ENCODE measurements around the gene TDG. TPM values are rescaled to one million over a fixed set of nuclear protein-coding genes. Genes with fewer than 3 reads are reported as not detected.

TDG gene
- total and polyA plus RNA-seq, 10 of the 15 experiments (the other 5 are each of a cell fraction or from before 2014, with no cell fraction given) = 29.7 to 68.8 (median 51.2) TPM

DNA sequence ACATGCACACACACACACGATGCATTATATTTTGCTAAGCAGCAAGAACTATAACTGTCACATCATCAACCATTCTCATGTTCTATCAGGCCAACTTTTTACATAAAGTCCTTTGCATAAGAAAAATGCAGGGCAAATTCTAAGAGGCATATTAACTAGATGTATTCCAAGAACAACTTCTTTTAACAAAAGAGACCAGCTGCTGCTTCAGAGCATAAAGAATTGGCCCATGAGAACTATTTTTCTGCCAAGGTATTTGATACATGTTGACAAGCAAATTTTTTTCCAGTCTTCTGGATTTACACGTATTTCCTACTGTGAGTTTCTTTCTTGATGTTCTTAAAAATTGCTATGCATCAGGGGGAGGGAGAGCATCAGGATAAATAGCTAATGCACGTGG is 57.1 kb downstream of the TDG start:
- no TSS peak for BruUV-seq (replicated peaks)
- Histone ChIP-seq H3K9ac (ENCODE audit: control insufficient read depth, insufficient read depth, low read length) (no peak overlapping the region), H3K79me2 (ENCODE audit: control insufficient read depth, insufficient read depth, low read length) (no peaks in the 10 kb centered on the region), H3K9me3 (replicated peaks; ENCODE audit: control insufficient read depth, insufficient read depth, low read length) (no peaks in the 10 kb centered on the region), H2AFZ (ENCODE audit: control insufficient read depth, low read depth, low read length) (no peak overlapping the region), H3K4me2 (ENCODE audit: control insufficient read depth, insufficient read depth) (no peak overlapping the region), H4K20me1 (ENCODE audit: control insufficient read depth, insufficient read depth) (no peaks in the 10 kb centered on the region), H3K27ac (ENCODE audit: control insufficient read depth, insufficient read depth) (no peak overlapping the region), H3K36me3 (ENCODE audit: control insufficient read depth in 2 of 2, insufficient read depth in 2 of 2, low read length in 1 of 2) (no peaks in the 10 kb centered on the region), H3K27me3 (replicated peaks in 1 of 2; ENCODE audit: control insufficient read depth in 2 of 2, insufficient read depth in 2 of 2, low read length in 1 of 2) (no peaks in the 10 kb centered on the region), H3K4me3 (no peak overlapping the region), H3K4me1 (ENCODE audit: control insufficient read depth, insufficient read depth, low read length) (no peaks in the 10 kb centered on the region)
- RAD21 ChIA-PET (ENCODE audit: unreplicated experiment) = no interaction called here
- WGBS (ENCODE audit: insufficient coverage, insufficient replicate concordance, low lambda C conversion rate, missing lambda C conversion rate) = 21% methylated on average over 3 of the region's 3 CpGs
- no peak for FAIRE-seq
- intact Hi-C loops (cut with micrococcal nuclease; ENCODE audit: unreplicated experiment) (no loop called here), in situ Hi-C loops (cut with MboI) (no loop called here)
- no peak for DNase-seq (ENCODE audit: low read depth, low spot score)
- SMC1A ChIA-PET (ENCODE audit: uncharacterized antibody, unreplicated experiment) = no interaction called here
- POLR2A ChIA-PET = no interaction called here
- TF ChIP-seq CHD2 (IDR thresholded peaks at IDR 0.05; ENCODE audit: borderline replicate concordance, low read depth, low read length) = no peak
- TF ChIP-seq, protein P1, sequence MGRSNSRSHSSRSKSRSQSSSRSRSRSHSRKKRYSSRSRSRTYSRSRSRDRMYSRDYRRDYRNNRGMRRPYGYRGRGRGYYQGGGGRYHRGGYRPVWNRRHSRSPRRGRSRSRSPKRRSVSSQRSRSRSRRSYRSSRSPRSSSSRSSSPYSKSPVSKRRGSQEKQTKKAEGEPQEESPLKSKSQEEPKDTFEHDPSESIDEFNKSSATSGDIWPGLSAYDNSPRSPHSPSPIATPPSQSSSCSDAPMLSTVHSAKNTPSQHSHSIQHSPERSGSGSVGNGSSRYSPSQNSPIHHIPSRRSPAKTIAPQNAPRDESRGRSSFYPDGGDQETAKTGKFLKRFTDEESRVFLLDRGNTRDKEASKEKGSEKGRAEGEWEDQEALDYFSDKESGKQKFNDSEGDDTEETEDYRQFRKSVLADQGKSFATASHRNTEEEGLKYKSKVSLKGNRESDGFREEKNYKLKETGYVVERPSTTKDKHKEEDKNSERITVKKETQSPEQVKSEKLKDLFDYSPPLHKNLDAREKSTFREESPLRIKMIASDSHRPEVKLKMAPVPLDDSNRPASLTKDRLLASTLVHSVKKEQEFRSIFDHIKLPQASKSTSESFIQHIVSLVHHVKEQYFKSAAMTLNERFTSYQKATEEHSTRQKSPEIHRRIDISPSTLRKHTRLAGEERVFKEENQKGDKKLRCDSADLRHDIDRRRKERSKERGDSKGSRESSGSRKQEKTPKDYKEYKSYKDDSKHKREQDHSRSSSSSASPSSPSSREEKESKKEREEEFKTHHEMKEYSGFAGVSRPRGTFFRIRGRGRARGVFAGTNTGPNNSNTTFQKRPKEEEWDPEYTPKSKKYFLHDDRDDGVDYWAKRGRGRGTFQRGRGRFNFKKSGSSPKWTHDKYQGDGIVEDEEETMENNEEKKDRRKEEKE (IDR thresholded peaks at IDR 0.05) = no peak
- CTCF ChIA-PET = no interaction called here
- ATAC-seq = no peak

DNA sequence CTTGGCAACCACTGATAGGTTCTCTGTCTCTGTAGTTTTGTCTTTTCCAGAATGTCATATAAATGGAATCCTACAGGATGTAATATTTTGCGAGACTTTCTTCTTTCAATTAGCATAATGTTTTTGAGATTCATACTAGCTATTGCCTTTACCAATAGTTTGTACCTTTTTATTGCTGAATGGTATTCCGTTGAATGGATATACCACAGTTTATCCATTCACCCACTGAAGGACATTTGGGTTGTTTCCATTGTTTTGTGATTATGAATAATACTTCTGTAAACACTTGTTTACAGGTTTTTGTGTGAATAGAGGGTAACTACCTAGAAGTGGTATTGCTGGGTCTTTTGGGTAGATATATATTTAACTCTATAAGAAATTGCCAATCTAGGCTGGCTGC is 58.0 kb downstream of the TDG start:
- H3K79me2 ChIP-seq (ENCODE audit: control insufficient read depth, insufficient read depth, low read length) = no peaks in the 10 kb centered on the region
- no peak for FAIRE-seq
- intact Hi-C loops (cut with micrococcal nuclease; ENCODE audit: unreplicated experiment) = no loop called here

More for the DNA sequence above, 58.0 kb downstream of the TDG start:
- RAD21 ChIA-PET (ENCODE audit: unreplicated experiment) = no interaction called here
- no peak overlapping the region for H3K4me3 ChIP-seq
- DNase-seq (ENCODE audit: low read depth, low spot score) = no peak
- POLR2A ChIA-PET = no interaction called here
- no peak overlapping the region for H2AFZ ChIP-seq (ENCODE audit: control insufficient read depth, low read depth, low read length)
- in situ Hi-C loops (cut with MboI) = no loop called here
- H3K9me3 ChIP-seq (replicated peaks; ENCODE audit: control insufficient read depth, insufficient read depth, low read length) = no peaks in the 10 kb centered on the region
- H3K36me3 ChIP-seq (ENCODE audit: control insufficient read depth in 2 of 2, insufficient read depth in 2 of 2, low read length in 1 of 2) = no peaks in the 10 kb centered on the region
- no peaks in the 10 kb centered on the region for H3K4me1 ChIP-seq (ENCODE audit: control insufficient read depth, insufficient read depth, low read length)
- CTCF ChIA-PET = no interaction called here
- H3K27ac ChIP-seq (ENCODE audit: control insufficient read depth, insufficient read depth) = no peak overlapping the region
- no peak overlapping the region for H3K9ac ChIP-seq (ENCODE audit: control insufficient read depth, insufficient read depth, low read length)
- no peak overlapping the region for H3K4me2 ChIP-seq (ENCODE audit: control insufficient read depth, insufficient read depth)
- SMC1A ChIA-PET (ENCODE audit: uncharacterized antibody, unreplicated experiment) = interaction anchor here (0.6 kb wide), 1 partner anchor 68 kb away, joined by 3 read pairs; no protein-coding TSS in a partner anchor
- no peaks in the 10 kb centered on the region; a peak in 1 of 4 replicates for H3K27me3 ChIP-seq (replicated peaks in 1 of 2; ENCODE audit: control insufficient read depth in 2 of 2, insufficient read depth in 2 of 2, low read length in 1 of 2)
- no peak for ATAC-seq
- TF ChIP-seq SMC3 (IDR thresholded peaks at IDR 0.05; ENCODE audit: borderline replicate concordance, low read length) = no peak
- TF ChIP-seq TCF3 (IDR thresholded peaks at IDR 0.05; ENCODE audit: borderline replicate concordance, insufficient read depth, low read depth, low read length) = no peak
- TF ChIP-seq RFX5 (IDR thresholded peaks at IDR 0.05; ENCODE audit: low read depth, low read length) = no peak
- TF ChIP-seq ETV6 (conservative IDR thresholded peaks at IDR 0.05 in 1 of 2, IDR thresholded peaks at IDR 0.05 in 1 of 2; ENCODE audit: borderline replicate concordance in 1 of 2, low read depth in 1 of 2) = no peak
- no peak for TF ChIP-seq RCOR1 (conservative IDR thresholded peaks at IDR 0.05; ENCODE audit: low read depth, low read length)
- no peak for TF ChIP-seq ZBTB40 (IDR thresholded peaks at IDR 0.05; ENCODE audit: borderline replicate concordance)
- TF ChIP-seq GATAD2B (conservative IDR thresholded peaks at IDR 0.05; ENCODE audit: low read depth) = no peak
- BruUV-seq (replicated peaks) = no TSS peak
- no peaks in the 10 kb centered on the region for H4K20me1 ChIP-seq (ENCODE audit: control insufficient read depth, insufficient read depth)
- 86% methylated on average over 2 of the region's 2 CpGs for WGBS (ENCODE audit: insufficient coverage, insufficient replicate concordance, low lambda C conversion rate, missing lambda C conversion rate)

All from GM12878 (cell line).